WI38 (cell line): ENCODE results near the gene PRR12.

ENCODE experiments used
- H3K4me3 ChIP-seq: 2 replicates; pipeline ENCODE4 v1.5.1; 2011; ENCODE audit warnings: low read depth, mild to moderate bottlenecking, control low read depth, low read length
- TF ChIP-seq, protein P1 (sequence below): IDR thresholded peaks from 2 replicates; pipeline ENCODE4 v1.5.1; 2012; ENCODE audit warnings: low read depth, mild to moderate bottlenecking, control low read depth, low read length

The PRR12 gene

GRCh38 chr19:49555600-49556411, 35.2 kb upstream of the PRR12 start:
- no peak overlapping the region for H3K4me3 ChIP-seq
- TF ChIP-seq, protein P1, sequence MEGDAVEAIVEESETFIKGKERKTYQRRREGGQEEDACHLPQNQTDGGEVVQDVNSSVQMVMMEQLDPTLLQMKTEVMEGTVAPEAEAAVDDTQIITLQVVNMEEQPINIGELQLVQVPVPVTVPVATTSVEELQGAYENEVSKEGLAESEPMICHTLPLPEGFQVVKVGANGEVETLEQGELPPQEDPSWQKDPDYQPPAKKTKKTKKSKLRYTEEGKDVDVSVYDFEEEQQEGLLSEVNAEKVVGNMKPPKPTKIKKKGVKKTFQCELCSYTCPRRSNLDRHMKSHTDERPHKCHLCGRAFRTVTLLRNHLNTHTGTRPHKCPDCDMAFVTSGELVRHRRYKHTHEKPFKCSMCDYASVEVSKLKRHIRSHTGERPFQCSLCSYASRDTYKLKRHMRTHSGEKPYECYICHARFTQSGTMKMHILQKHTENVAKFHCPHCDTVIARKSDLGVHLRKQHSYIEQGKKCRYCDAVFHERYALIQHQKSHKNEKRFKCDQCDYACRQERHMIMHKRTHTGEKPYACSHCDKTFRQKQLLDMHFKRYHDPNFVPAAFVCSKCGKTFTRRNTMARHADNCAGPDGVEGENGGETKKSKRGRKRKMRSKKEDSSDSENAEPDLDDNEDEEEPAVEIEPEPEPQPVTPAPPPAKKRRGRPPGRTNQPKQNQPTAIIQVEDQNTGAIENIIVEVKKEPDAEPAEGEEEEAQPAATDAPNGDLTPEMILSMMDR, result no peak

- no peak overlapping the region for H3K4me3 ChIP-seq
- TF ChIP-seq, protein P1, result no peak
Measured at GRCh38 chr19:49556412-49557398, 34.3 kb upstream of the PRR12 start.

- TF ChIP-seq, protein P1, result no peak
- H3K4me3 ChIP-seq, result no peak overlapping the region
Measured at GRCh38 chr19:49557641-49558325, 33.2 kb upstream of the PRR12 start.

GRCh38 chr19:49558591-49558990, 32.4 kb upstream of the PRR12 start:
- TF ChIP-seq, protein P1, result no peak

DNA sequence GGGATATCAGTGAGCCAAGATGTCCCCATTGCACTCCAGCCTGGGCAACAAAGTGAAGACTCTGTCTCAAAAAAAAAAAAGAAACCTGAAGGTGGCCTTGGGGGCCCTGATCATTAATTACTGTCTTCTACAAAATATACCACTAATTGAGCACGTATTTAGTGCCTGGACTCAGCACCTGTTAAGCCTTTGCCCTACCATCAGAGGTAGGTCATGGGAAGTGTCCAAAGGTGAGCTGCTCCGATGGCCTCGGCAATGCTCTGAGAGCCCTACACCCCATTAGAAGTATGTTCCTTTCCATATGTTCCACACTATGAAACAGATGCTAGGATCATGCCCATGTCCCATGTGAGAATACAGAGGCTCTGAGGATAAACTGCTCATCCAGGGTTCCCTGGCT, 31.5 kb upstream of the PRR12 start:
- TF ChIP-seq, protein P1, result no peak
- no peak overlapping the region for H3K4me3 ChIP-seq

More at GRCh38 chr19:49558591-49558990, 32.4 kb upstream of the PRR12 start:
- no peak overlapping the region for H3K4me3 ChIP-seq

DNA sequence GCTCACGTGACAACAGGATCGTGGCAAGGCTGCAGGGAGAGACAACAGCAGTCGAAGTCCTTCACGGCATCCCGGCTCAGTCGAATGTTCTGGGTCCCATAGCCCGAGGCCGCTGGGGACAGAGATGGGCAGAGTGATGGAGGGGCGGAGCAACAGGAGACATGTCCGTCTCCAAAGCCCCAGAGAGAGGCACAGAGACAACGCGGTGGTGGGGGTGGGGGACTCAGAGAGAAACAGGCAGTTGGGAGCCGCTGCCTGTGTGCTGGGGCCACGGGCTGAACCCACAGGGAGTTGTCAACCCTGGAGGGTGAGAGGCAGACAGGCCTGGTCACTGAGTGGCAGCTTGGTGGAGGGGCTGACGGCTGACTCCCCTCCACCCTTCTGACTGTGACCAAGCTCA, 31.1 kb upstream of the PRR12 start:
- no peak overlapping the region for H3K4me3 ChIP-seq
- TF ChIP-seq, protein P1, result no peak
